ENCODE results near the gene WNT2.
A peak's percentile ranks its signal among the peaks of the same experiment; 100 is the strongest.

The WNT2 gene

DNA sequence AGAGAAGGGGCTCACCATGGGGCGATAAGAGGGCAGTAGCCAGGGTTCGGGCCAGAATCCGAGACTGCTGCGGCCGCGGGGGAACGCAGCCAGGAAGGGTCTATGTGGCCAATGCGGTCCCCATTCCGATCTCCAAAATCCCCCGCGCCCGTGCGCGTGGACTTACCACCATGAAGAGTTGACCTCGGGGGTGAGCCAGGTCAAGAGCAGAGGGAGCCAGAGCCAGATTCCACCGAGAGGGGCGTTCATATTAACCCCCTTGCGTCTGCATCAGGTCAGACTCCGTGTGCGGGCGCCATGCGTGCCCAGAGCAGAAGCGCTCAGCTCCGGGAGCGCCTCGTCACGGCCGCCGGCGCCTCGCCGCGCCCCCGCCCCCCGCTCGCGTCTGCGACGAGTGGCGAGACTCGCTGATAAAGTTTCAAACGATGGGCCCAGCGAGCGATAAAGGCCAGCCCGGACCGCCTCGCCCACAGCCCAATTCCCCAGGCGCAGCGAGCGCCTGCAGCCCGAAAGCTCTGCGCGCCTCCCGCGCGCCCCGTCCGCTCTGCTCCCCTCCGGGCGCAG is at the start of gene WNT2:
WNT2 (minus strand) TSS at position 318 of the 564 bp plus-strand sequence; CDS start at position 249, 69 bp downstream.
- Histone ChIP-seq H3K27me3 (ENCODE audit: control insufficient read depth in 1 of 2, insufficient read depth in 2 of 2, low read length in 2 of 2) (peaks cover 24 to 28% of the 10 kb centered on the region in 2 donors), H3K36me3 (ENCODE audit: control insufficient read depth in 2 of 2, insufficient read depth in 2 of 2, low read length in 2 of 2) (no peaks in the 10 kb centered on the region), H3K27ac (ENCODE audit: low read length) (no peak within 1 kb of the TSS), H3K4me1 (ENCODE audit: control insufficient read depth, insufficient read depth, low read length) (peaks cover 17% of the 10 kb centered on the region), H3K9me3 (ENCODE audit: control insufficient read depth in 2 of 2, low read length in 2 of 2) (no peaks in the 10 kb centered on the region), H3K9ac (ENCODE audit: low read length in 2 of 2) (no peak within 1 kb of the TSS), H3K4me3 (ENCODE audit: low read length in 2 of 2) (peak within 1 kb of the TSS; percentile 55 to 67)

DNA sequence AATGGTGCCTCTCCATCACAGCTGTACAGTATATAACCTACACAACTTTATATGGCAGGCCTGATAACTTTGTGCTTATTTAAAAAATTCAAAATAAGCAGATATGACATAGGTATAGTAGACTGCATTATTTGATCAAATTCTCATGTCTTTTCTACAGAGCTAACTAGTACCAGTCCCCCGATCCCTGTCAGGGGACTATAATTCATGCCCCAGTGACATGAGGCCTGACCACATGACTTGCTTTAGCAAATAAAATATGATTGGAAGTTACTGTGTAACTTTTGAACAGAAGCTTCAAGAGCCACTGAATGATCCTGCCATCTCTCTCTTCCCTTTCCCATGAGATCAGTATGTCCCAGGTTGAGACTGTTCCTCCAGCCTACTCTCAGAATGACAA is 49.2 kb upstream of the WNT2 start:
- H3K4me1 ChIP-seq (ENCODE audit: control insufficient read depth, insufficient read depth, low read length): no peaks in the 10 kb centered on the region
- H3K9ac ChIP-seq (ENCODE audit: low read length in 2 of 2): no peak overlapping the region
- H3K36me3 ChIP-seq (ENCODE audit: control insufficient read depth in 2 of 2, insufficient read depth in 2 of 2, low read length in 2 of 2): no peaks in the 10 kb centered on the region
- no peaks in the 10 kb centered on the region for H3K9me3 ChIP-seq (ENCODE audit: control insufficient read depth in 2 of 2, low read length in 2 of 2)
- H3K27me3 ChIP-seq (ENCODE audit: control insufficient read depth in 1 of 2, insufficient read depth in 2 of 2, low read length in 2 of 2): no peaks in the 10 kb centered on the region
- H3K27ac ChIP-seq (ENCODE audit: low read length): no peak overlapping the region
- no peak overlapping the region for H3K4me3 ChIP-seq (ENCODE audit: low read length in 2 of 2)

DNA sequence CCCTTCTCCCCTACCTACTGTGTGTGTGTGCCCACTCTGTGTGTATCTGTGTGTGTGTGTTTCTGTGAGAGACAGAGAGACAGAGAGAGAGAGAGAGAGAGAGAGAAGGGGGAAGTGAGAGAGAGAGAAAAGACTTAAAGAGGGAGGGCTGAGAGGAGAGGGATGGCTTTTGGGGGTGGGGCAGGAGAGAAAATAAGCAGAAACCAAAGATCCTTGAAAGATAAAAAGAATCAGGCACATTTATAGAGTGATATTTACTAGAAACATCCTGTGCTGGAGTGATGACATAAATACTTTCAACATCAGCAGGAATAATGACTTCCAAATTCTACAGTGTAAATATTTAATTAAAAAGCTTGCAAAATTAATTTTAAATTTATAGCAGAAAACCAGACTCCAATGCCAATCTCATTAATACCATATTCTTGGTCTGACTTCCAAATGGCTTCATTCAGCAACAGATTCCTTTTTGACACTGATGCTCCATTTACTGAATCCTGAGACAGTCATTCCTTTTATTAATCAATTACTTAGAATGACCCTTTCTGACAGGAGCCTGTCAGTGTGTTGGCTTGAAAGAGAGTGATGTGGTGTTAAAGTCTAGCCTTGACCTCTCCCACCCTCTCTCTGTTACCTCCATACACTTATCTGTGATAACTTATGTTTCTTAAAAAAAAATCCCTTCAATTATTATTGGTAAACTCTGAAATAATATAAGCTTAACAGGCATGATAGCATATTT is 41.7 kb upstream of the WNT2 start:
- H3K9ac ChIP-seq (ENCODE audit: low read length in 2 of 2): no peak overlapping the region
- no peaks in the 10 kb centered on the region for H3K27me3 ChIP-seq (ENCODE audit: control insufficient read depth in 1 of 2, insufficient read depth in 2 of 2, low read length in 2 of 2)
- no peak overlapping the region for H3K4me3 ChIP-seq (ENCODE audit: low read length in 2 of 2)
- H3K4me1 ChIP-seq (ENCODE audit: control insufficient read depth, insufficient read depth, low read length): no peaks in the 10 kb centered on the region
- no peaks in the 10 kb centered on the region for H3K9me3 ChIP-seq (ENCODE audit: control insufficient read depth in 2 of 2, low read length in 2 of 2)
- no peak overlapping the region for H3K27ac ChIP-seq (ENCODE audit: low read length)
- H3K36me3 ChIP-seq (ENCODE audit: control insufficient read depth in 2 of 2, insufficient read depth in 2 of 2, low read length in 2 of 2): no peaks in the 10 kb centered on the region

DNA sequence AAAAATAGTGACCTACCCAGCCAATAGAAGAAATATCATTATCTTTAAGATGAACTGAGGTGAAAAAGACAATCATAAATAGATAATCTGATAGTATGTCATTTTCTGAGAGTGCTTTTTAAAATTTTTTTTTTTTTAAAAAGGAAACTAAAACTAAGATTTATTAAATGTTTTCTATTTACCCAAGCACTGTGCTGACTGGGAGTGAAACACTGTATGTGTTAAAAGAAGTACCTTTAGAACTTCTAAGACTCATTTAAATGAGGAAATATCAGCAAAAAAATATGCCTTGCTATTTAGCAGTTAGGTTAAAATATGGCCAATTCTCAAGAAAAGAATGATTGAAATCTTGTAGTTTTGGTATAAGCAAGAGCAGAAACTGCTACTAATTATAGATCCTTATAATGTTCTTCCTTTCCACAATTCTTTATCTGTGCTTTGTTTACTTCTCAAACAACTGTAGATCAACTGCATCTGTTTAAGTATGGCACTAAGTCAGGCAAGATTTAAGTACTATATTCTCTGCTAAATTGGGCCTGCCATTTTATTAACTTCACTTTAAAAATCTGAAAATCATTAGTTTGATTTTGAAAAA is 39.5 kb upstream of the WNT2 start:
- no peaks in the 10 kb centered on the region for H3K9me3 ChIP-seq (ENCODE audit: control insufficient read depth in 2 of 2, low read length in 2 of 2)
- no peak overlapping the region for H3K9ac ChIP-seq (ENCODE audit: low read length in 2 of 2)
- no peaks in the 10 kb centered on the region for H3K36me3 ChIP-seq (ENCODE audit: control insufficient read depth in 2 of 2, insufficient read depth in 2 of 2, low read length in 2 of 2)
- H3K4me3 ChIP-seq (ENCODE audit: low read length in 2 of 2): no peak overlapping the region
- H3K27me3 ChIP-seq (ENCODE audit: control insufficient read depth in 1 of 2, insufficient read depth in 2 of 2, low read length in 2 of 2): no peaks in the 10 kb centered on the region
- H3K27ac ChIP-seq (ENCODE audit: low read length): no peak overlapping the region
- no peaks in the 10 kb centered on the region for H3K4me1 ChIP-seq (ENCODE audit: control insufficient read depth, insufficient read depth, low read length)

DNA sequence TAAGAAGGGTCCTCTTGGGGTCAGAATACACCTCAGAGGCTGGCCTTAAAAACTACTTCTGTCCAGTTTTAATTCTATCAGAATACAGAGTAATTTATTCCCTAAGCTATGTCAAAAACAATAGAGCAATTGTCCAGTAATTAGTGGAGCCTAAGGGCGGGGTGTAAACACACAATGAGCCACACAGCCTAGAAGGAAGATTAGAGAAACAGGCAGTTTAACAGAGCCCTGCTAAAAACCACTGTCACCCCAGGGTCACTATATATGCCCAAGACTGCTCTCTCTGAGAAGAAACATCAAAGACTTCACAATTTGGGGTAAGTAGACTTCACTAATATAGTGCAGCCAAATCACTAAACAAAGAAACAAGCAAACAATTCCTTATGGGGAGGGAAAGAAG is 27.2 kb upstream of the WNT2 start:
- no peaks in the 10 kb centered on the region for H3K4me1 ChIP-seq (ENCODE audit: control insufficient read depth, insufficient read depth, low read length)
- no peaks in the 10 kb centered on the region for H3K27me3 ChIP-seq (ENCODE audit: control insufficient read depth in 1 of 2, insufficient read depth in 2 of 2, low read length in 2 of 2)
- no peak overlapping the region for H3K4me3 ChIP-seq (ENCODE audit: low read length in 2 of 2)
- no peaks in the 10 kb centered on the region for H3K36me3 ChIP-seq (ENCODE audit: control insufficient read depth in 2 of 2, insufficient read depth in 2 of 2, low read length in 2 of 2)
- no peaks in the 10 kb centered on the region for H3K9me3 ChIP-seq (ENCODE audit: control insufficient read depth in 2 of 2, low read length in 2 of 2)
- no peak overlapping the region for H3K9ac ChIP-seq (ENCODE audit: low read length in 2 of 2)
- H3K27ac ChIP-seq (ENCODE audit: low read length): no peak overlapping the region

DNA sequence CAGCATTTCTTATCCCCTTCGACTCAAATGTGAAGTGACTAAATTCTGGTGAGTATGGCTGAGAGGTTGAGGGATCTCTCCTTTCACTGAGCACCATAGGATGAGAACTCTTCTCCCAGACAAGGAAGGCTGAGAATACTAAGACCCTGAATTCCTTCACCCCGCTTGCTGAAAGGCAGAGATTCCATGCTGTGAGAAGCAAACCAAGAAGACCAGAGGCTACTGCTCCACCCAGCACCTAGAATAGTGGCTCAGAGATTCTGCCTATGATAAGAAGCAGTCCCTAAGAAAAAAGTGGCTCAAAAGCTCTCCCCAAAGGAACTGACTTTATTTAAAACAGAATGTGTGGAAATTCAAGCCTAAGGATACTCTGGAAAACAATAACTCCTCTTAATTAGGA is 26.7 kb upstream of the WNT2 start:
- Histone ChIP-seq H3K36me3 (ENCODE audit: control insufficient read depth in 2 of 2, insufficient read depth in 2 of 2, low read length in 2 of 2) (no peaks in the 10 kb centered on the region), H3K9me3 (ENCODE audit: control insufficient read depth in 2 of 2, low read length in 2 of 2) (no peaks in the 10 kb centered on the region), H3K27me3 (ENCODE audit: control insufficient read depth in 1 of 2, insufficient read depth in 2 of 2, low read length in 2 of 2) (no peaks in the 10 kb centered on the region), H3K27ac (ENCODE audit: low read length) (no peak overlapping the region), H3K9ac (ENCODE audit: low read length in 2 of 2) (no peak overlapping the region), H3K4me3 (ENCODE audit: low read length in 2 of 2) (no peak overlapping the region), H3K4me1 (ENCODE audit: control insufficient read depth, insufficient read depth, low read length) (no peaks in the 10 kb centered on the region)

DNA sequence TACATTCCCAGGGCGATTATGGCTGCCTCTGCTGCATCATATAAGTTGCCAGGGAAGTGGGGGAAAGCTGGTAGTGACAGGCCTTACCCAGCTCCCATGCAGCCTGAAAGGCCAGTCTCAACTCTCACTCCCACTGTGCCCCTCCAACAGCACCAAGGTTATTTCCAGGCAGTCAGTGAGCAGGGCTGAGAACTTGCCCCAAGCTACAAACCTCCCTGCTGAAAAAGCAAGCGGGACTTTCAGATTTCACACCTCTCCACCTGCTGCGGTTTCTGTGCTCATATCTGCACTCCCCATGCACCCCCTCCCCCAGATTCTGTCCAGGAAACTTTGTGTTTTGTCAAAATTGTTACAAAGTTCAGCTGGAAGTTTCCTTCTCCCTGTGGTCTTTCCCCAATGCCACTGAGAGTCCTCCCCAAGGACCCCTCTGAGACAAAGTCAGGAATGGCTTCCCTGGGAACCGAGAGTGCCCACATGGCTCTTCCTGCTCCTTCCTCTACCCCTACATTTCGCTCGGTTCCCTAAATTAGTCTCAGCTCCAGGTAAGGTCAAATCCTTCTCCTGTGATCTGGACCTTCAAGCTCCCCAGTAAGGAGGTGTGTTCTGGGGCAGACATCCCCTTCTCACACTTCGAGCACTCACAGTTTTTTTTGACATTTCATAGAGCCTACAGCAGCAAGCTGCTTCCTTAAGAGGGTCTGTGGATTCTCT is 25.3 kb upstream of the WNT2 start:
- H3K4me3 ChIP-seq (ENCODE audit: low read length in 2 of 2): no peak overlapping the region
- H3K36me3 ChIP-seq (ENCODE audit: control insufficient read depth in 2 of 2, insufficient read depth in 2 of 2, low read length in 2 of 2): no peaks in the 10 kb centered on the region
- no peaks in the 10 kb centered on the region for H3K4me1 ChIP-seq (ENCODE audit: control insufficient read depth, insufficient read depth, low read length)
- no peaks in the 10 kb centered on the region for H3K27me3 ChIP-seq (ENCODE audit: control insufficient read depth in 1 of 2, insufficient read depth in 2 of 2, low read length in 2 of 2)
- no peak overlapping the region for H3K9ac ChIP-seq (ENCODE audit: low read length in 2 of 2)
- no peak overlapping the region for H3K27ac ChIP-seq (ENCODE audit: low read length)
- no peaks in the 10 kb centered on the region for H3K9me3 ChIP-seq (ENCODE audit: control insufficient read depth in 2 of 2, low read length in 2 of 2)

DNA sequence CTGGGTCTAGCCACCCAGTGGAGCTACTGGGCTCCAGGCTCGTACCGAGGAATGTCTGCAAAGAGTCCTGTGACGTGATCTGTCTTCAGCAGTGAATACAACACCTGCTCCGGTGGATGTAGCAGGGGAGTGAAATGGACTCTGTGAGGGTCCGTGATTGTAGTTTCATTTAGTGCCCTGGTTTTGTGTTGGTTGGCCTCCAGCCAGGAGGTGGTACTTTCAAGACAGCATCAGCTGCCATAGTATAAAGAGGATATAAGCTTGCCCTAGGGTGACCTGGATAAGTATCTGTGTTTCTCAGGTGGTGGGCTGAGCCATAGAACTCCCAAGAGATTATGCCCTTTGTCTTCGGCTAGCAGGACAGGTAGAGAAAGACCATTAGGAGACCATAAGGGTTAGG is 24.6 kb upstream of the WNT2 start:
- H3K4me1 ChIP-seq (ENCODE audit: control insufficient read depth, insufficient read depth, low read length): no peaks in the 10 kb centered on the region
- H3K4me3 ChIP-seq (ENCODE audit: low read length in 2 of 2): no peak overlapping the region
- no peaks in the 10 kb centered on the region for H3K27me3 ChIP-seq (ENCODE audit: control insufficient read depth in 1 of 2, insufficient read depth in 2 of 2, low read length in 2 of 2)
- H3K27ac ChIP-seq (ENCODE audit: low read length): no peak overlapping the region
- H3K36me3 ChIP-seq (ENCODE audit: control insufficient read depth in 2 of 2, insufficient read depth in 2 of 2, low read length in 2 of 2): no peaks in the 10 kb centered on the region
- H3K9me3 ChIP-seq (ENCODE audit: control insufficient read depth in 2 of 2, low read length in 2 of 2): no peaks in the 10 kb centered on the region
- no peak overlapping the region for H3K9ac ChIP-seq (ENCODE audit: low read length in 2 of 2)

DNA sequence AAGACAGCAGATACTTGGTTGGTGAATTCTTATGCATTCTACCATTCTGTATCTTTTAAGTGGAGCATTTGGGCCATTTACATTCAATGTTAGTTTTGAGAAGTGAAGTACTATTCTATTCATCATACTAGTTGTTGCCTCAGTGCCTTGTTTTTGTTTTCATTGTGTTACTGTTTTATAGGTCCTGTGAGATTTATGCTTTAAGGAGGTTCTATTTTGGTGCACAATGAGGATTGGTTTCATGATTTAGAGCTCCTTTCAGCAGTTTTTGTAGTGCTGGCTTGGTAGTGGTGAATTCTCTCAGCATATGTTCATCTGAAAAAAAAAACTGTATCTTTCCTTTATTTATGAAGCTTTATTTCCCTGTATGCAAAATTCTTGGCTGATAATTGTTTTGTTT is 23.3 kb upstream of the WNT2 start:
- Histone ChIP-seq H3K9ac (ENCODE audit: low read length in 2 of 2) (no peak overlapping the region), H3K9me3 (ENCODE audit: control insufficient read depth in 2 of 2, low read length in 2 of 2) (no peaks in the 10 kb centered on the region), H3K4me3 (ENCODE audit: low read length in 2 of 2) (no peak overlapping the region), H3K27ac (ENCODE audit: low read length) (no peak overlapping the region), H3K36me3 (ENCODE audit: control insufficient read depth in 2 of 2, insufficient read depth in 2 of 2, low read length in 2 of 2) (no peaks in the 10 kb centered on the region), H3K27me3 (ENCODE audit: control insufficient read depth in 1 of 2, insufficient read depth in 2 of 2, low read length in 2 of 2) (no peaks in the 10 kb centered on the region), H3K4me1 (ENCODE audit: control insufficient read depth, insufficient read depth, low read length) (no peaks in the 10 kb centered on the region)

DNA sequence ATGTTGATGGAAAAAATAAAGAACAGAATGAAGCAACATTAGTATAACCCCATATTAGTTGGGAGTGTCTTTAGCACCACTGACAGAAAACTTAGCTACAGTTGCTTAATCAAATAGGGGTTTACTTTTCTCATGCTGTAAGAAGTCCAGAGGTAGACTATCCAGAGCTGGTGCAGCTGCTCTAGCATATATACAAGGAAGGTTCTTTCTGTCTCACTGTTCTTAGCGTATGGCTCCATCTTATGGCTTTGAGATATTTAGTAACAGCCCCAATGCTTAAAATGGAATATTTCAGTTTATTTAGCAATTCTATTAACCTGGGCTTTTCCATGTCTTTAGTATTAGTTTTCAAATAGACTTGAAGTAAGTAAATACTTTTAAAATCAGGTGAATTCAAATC is 15.2 kb upstream of the WNT2 start:
- Histone ChIP-seq H3K36me3 (ENCODE audit: control insufficient read depth in 2 of 2, insufficient read depth in 2 of 2, low read length in 2 of 2) (no peaks in the 10 kb centered on the region), H3K4me3 (ENCODE audit: low read length in 2 of 2) (no peak overlapping the region), H3K9ac (ENCODE audit: low read length in 2 of 2) (no peak overlapping the region), H3K27ac (ENCODE audit: low read length) (no peak overlapping the region), H3K9me3 (ENCODE audit: control insufficient read depth in 2 of 2, low read length in 2 of 2) (no peaks in the 10 kb centered on the region), H3K27me3 (ENCODE audit: control insufficient read depth in 1 of 2, insufficient read depth in 2 of 2, low read length in 2 of 2) (no peaks in the 10 kb centered on the region), H3K4me1 (ENCODE audit: control insufficient read depth, insufficient read depth, low read length) (no peaks in the 10 kb centered on the region)

Data from stomach smooth muscle (tissue), 2 donors.